WTC11 (cell line): Measurements from ENCODE around the gene TBX15. TPM values are rescaled to one million over a fixed set of nuclear protein-coding genes. Genes with fewer than 3 reads are reported as not detected.

Experiments used
- ATAC-seq: fragments of 200-7000 bp; cut with Tn5 transposase; 2 replicates; pipeline ENCODE4 v1.10.0; 2021; ENCODE audit warnings: mild to moderate bottlenecking, moderate library complexity
- CTCF ChIA-PET: fragments of 300-600 bp; sonication (Branson Sonifier 250); formaldehyde crosslinking; loops from one replicate; lab custom pipeline; 2021; ENCODE audit warnings: antibody characterized with exemption; lab: Charles Lee
- POLR2A ChIA-PET: fragments of 350-600 bp; sonication (Branson Sonifier 250); formaldehyde crosslinking; loops from one replicate; lab custom pipeline; 2021; ENCODE audit warnings: antibody characterized with exemption; lab: Charles Lee
- DNase-seq: peaks from one replicate; pipeline ENCODE4 v3.0.0; 2021; ENCODE audit warnings: low spot score
- H3K27ac Mint-ChIP-seq: 2 replicates; pipeline ENCODE4 v1.8.0; 2021; ENCODE audit warnings: mixed read lengths
- H3K27me3 Mint-ChIP-seq: 2 replicates; pipeline ENCODE4 v1.8.0; 2021; ENCODE audit warnings: low read depth, mild to moderate bottlenecking, moderate library complexity, mixed read lengths
- H3K36me3 Mint-ChIP-seq: 2 replicates; pipeline ENCODE4 v1.8.0; 2021; ENCODE audit warnings: mixed read lengths
- H3K4me1 Mint-ChIP-seq: 2 replicates; pipeline ENCODE4 v1.8.0; 2022; ENCODE audit warnings: mixed read lengths
- H3K4me3 Mint-ChIP-seq: 2 replicates; pipeline ENCODE4 v1.8.0; 2021; ENCODE audit warnings: mild to moderate bottlenecking, moderate library complexity, mixed read lengths
- H3K9me3 Mint-ChIP-seq: 2 replicates; pipeline ENCODE4 v1.8.0; 2021; ENCODE audit warnings: mixed read lengths
- ATF3 ChIP-seq: sonication (generic); formaldehyde crosslinking; conservative IDR thresholded peaks from 2 replicates; pipeline ENCODE4 v1.8.1; 2022; ENCODE audit warnings: mild to moderate bottlenecking, missing genetic modification reagents
- ERG ChIP-seq: fragments of 250-450 bp; sonication (Bioruptor Pico); IDR thresholded peaks from 2 replicates; pipeline ENCODE4 v1.8.0; 2021; ENCODE audit warnings: mild to moderate bottlenecking
- ETV6 ChIP-seq: sonication (generic); formaldehyde crosslinking; IDR thresholded peaks from 2 replicates; pipeline ENCODE4 v1.8.1; 2022; ENCODE audit warnings: mild to moderate bottlenecking, missing genetic modification reagents
- GTF2I ChIP-seq: fragments of 250-450 bp; sonication (Bioruptor Pico); conservative IDR thresholded peaks from 2 replicates; pipeline ENCODE4 v1.4.0; 2021; ENCODE audit warnings: mild to moderate bottlenecking
- IRF2 ChIP-seq: sonication (generic); formaldehyde crosslinking; IDR thresholded peaks from 2 replicates; pipeline ENCODE4 v1.8.0; 2022; ENCODE audit warnings: low read depth, missing genetic modification reagents, borderline replicate concordance
- NFATC4 ChIP-seq: fragments of 250-450 bp; sonication (Bioruptor Pico); IDR thresholded peaks from 2 replicates; pipeline ENCODE4 v1.9.0; 2021; ENCODE audit warnings: mild to moderate bottlenecking
- SMAD3 ChIP-seq: sonication (generic); formaldehyde crosslinking; IDR thresholded peaks from 2 replicates; pipeline ENCODE4 v1.8.0; 2022; ENCODE audit warnings: missing genetic modification reagents, mild to moderate bottlenecking, borderline replicate concordance
- TCF7 ChIP-seq: sonication (generic); formaldehyde crosslinking; IDR thresholded peaks from 2 replicates; pipeline ENCODE4 v1.8.0; 2022; ENCODE audit warnings: mild to moderate bottlenecking, low read depth, missing genetic modification reagents, moderate library complexity
- ZNF138 ChIP-seq: sonication (generic); formaldehyde crosslinking; conservative IDR thresholded peaks from 2 replicates; pipeline ENCODE4 v1.8.1; 2022; ENCODE audit warnings: mild to moderate bottlenecking, moderate library complexity, missing genetic modification reagents
- ZNF512 ChIP-seq: sonication (generic); formaldehyde crosslinking; IDR thresholded peaks from 2 replicates; pipeline ENCODE4 v1.8.1; 2022; ENCODE audit warnings: missing genetic modification reagents, borderline replicate concordance
- ZNF671 ChIP-seq: fragments of 250-450 bp; sonication (Bioruptor Pico); IDR thresholded peaks from 2 replicates; pipeline ENCODE4 v1.8.0; 2021; ENCODE audit warnings: mild to moderate bottlenecking
- total RNA-seq: library from RNA; stranded (reverse); gene quantifications from 3 replicates; pipeline ENCODE4 v1.2.3, GENCODE V29; 2021
- TF ChIP-seq, protein P1 (sequence below): sonication (generic); formaldehyde crosslinking; IDR thresholded peaks from 2 replicates; pipeline ENCODE4 v1.8.1; 2023; ENCODE audit warnings: mild to moderate bottlenecking, missing genetic modification reagents, moderate library complexity
- TF ChIP-seq, protein P2 (sequence below): sonication (generic); formaldehyde crosslinking; IDR thresholded peaks from 2 replicates; pipeline ENCODE4 v1.8.0; 2022; ENCODE audit warnings: mild to moderate bottlenecking, missing genetic modification reagents
- TF ChIP-seq, protein P3 (sequence below): fragments of 250-450 bp; sonication (Bioruptor Pico); IDR thresholded peaks from 2 replicates; pipeline ENCODE4 v1.9.0; 2021; ENCODE audit warnings: mild to moderate bottlenecking, borderline replicate concordance
- TF ChIP-seq, protein P4 (sequence below): sonication (generic); formaldehyde crosslinking; IDR thresholded peaks from 2 replicates; pipeline ENCODE4 v1.8.1; 2023; ENCODE audit warnings: mild to moderate bottlenecking, moderate library complexity, missing genetic modification reagents
- TF ChIP-seq, protein P5 (sequence below): fragments of 250-450 bp; sonication (Bioruptor Pico); IDR thresholded peaks from 2 replicates; pipeline ENCODE4 v1.9.0; 2021; ENCODE audit warnings: mild to moderate bottlenecking

Gene TBX15
- total RNA-seq, 1 experiment from 2014 or later = 0.11 TPM

DNA sequence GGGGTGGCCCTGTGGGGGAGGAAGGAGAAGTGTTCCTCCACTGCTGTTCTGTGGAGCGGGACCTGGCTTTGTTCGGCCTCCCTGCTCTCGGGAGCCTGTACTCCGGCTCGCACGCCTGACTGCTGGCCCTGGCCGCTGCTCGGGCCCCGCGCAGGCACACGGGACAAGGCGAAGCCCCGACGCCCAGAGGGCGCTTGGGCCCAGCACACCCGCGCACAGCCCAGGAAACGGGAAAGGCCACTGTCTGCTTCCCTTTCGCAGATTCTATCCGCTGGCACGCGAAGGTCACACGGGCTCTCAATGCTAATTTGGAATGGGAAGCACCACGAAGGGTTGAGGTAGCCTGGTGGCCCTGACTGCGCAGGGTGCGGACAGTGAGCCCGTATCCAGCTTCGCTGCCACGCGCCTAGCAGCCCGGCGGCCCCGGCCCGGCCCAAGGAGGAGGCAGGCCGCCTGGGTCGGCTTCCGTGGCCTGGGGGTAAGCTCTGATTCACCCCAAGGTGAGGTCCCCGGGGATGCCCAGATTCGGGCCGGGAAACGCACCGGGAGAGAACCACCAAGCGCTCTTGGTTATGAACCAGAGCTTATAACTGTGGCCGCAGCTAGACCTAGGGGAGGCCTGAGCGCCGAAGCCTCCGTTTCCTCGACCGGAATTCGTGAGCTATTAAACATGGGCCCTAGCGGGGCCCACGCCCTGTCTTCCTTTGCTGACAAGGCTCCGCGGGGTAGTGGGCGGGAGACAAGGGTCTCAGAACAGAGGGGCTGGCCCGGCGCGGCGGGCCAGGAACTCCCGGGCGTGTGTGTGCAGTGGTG is 19.7 kb upstream of the TBX15 start:
- Mint-ChIP-seq H3K27me3 (peaks cover 98% of the 10 kb centered on the region), H3K9me3 (no peaks in the 10 kb centered on the region), H3K27ac (no peak overlapping the region), H3K4me3 (peak overlapping the region; percentile 65), H3K4me1 (peaks cover 43% of the 10 kb centered on the region), H3K36me3 (peaks cover 4% of the 10 kb centered on the region)
- ATAC-seq (peak; percentile 38), DNase-seq (no peak)
- CTCF ChIA-PET = interaction anchor here (0.6 to 2.9 kb wide), 34 partner anchors 8 to 930 kb away, joined by 3 to 50 read pairs (median 4); partner anchors contain the start of genes TBX15 and WARS2
- TF ChIP-seq, protein P1, sequence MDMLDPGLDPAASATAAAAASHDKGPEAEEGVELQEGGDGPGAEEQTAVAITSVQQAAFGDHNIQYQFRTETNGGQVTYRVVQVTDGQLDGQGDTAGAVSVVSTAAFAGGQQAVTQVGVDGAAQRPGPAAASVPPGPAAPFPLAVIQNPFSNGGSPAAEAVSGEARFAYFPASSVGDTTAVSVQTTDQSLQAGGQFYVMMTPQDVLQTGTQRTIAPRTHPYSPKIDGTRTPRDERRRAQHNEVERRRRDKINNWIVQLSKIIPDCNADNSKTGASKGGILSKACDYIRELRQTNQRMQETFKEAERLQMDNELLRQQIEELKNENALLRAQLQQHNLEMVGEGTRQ (CRISPR knock-in tag) = no peak
- TF ChIP-seq, protein P2, sequence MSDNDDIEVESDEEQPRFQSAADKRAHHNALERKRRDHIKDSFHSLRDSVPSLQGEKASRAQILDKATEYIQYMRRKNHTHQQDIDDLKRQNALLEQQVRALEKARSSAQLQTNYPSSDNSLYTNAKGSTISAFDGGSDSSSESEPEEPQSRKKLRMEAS (CRISPR knock-in tag) = peak; percentile 37; the same call in 1 of the 2 replicates
- POLR2A ChIA-PET = interaction anchor here (0.7 to 1.3 kb wide), 2 partner anchors 23 to 80 kb away, joined by 3 to 5 read pairs; no protein-coding TSS in a partner anchor

GRCh38 chr1:119007339-119007669 is 19.2 kb upstream of the TBX15 start:
- peaks cover 4% of the 10 kb centered on the region for H3K36me3 Mint-ChIP-seq
- CTCF ChIA-PET = interaction anchor here (0.7 to 2.9 kb wide), 10 partner anchors 7 to 450 kb away, joined by 3 to 50 read pairs (median 14); partner anchors contain the start of genes TBX15 and WARS2
- H3K27ac Mint-ChIP-seq = no peak overlapping the region
- TF ChIP-seq, protein P3, sequence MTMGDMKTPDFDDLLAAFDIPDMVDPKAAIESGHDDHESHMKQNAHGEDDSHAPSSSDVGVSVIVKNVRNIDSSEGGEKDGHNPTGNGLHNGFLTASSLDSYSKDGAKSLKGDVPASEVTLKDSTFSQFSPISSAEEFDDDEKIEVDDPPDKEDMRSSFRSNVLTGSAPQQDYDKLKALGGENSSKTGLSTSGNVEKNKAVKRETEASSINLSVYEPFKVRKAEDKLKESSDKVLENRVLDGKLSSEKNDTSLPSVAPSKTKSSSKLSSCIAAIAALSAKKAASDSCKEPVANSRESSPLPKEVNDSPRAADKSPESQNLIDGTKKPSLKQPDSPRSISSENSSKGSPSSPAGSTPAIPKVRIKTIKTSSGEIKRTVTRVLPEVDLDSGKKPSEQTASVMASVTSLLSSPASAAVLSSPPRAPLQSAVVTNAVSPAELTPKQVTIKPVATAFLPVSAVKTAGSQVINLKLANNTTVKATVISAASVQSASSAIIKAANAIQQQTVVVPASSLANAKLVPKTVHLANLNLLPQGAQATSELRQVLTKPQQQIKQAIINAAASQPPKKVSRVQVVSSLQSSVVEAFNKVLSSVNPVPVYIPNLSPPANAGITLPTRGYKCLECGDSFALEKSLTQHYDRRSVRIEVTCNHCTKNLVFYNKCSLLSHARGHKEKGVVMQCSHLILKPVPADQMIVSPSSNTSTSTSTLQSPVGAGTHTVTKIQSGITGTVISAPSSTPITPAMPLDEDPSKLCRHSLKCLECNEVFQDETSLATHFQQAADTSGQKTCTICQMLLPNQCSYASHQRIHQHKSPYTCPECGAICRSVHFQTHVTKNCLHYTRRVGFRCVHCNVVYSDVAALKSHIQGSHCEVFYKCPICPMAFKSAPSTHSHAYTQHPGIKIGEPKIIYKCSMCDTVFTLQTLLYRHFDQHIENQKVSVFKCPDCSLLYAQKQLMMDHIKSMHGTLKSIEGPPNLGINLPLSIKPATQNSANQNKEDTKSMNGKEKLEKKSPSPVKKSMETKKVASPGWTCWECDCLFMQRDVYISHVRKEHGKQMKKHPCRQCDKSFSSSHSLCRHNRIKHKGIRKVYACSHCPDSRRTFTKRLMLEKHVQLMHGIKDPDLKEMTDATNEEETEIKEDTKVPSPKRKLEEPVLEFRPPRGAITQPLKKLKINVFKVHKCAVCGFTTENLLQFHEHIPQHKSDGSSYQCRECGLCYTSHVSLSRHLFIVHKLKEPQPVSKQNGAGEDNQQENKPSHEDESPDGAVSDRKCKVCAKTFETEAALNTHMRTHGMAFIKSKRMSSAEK (CRISPR knock-in tag) = no peak
- TF ChIP-seq SMAD3 (CRISPR knock-in tag) (no peak), IRF2 (CRISPR knock-in tag) (no peak), ZNF512 (CRISPR knock-in tag) (no peak), ZNF671 (CRISPR knock-in tag) (no peak), ETV6 (no peak), TCF7 (no peak), GTF2I (CRISPR knock-in tag) (no peak), NFATC4 (CRISPR knock-in tag) (no peak), ATF3 (no peak), ZNF138 (CRISPR knock-in tag) (no peak), ERG (CRISPR knock-in tag) (no peak)
- TF ChIP-seq, protein P4, sequence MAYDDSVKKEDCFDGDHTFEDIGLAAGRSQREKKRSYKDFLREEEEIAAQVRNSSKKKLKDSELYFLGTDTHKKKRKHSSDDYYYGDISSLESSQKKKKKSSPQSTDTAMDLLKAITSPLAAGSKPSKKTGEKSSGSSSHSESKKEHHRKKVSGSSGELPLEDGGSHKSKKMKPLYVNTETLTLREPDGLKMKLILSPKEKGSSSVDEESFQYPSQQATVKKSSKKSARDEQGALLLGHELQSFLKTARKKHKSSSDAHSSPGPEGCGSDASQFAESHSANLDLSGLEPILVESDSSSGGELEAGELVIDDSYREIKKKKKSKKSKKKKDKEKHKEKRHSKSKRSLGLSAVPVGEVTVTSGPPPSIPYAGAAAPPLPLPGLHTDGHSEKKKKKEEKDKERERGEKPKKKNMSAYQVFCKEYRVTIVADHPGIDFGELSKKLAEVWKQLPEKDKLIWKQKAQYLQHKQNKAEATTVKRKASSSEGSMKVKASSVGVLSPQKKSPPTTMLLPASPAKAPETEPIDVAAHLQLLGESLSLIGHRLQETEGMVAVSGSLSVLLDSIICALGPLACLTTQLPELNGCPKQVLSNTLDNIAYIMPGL (CRISPR knock-in tag) = no peak
- TF ChIP-seq, protein P5, sequence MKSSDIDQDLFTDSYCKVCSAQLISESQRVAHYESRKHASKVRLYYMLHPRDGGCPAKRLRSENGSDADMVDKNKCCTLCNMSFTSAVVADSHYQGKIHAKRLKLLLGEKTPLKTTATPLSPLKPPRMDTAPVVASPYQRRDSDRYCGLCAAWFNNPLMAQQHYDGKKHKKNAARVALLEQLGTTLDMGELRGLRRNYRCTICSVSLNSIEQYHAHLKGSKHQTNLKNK (CRISPR knock-in tag) = no peak
- H3K9me3 Mint-ChIP-seq = no peaks in the 10 kb centered on the region
- peak overlapping the region; percentile 65 for H3K4me3 Mint-ChIP-seq
- ATAC-seq = no peak
- POLR2A ChIA-PET = no interaction called here
- peaks cover 46% of the 10 kb centered on the region for H3K4me1 Mint-ChIP-seq
- peaks cover 98% of the 10 kb centered on the region for H3K27me3 Mint-ChIP-seq
- DNase-seq = no peak
